ENCODE results near the gene SCAMP3. TPM values are rescaled to one million over a fixed set of nuclear protein-coding genes. Genes with fewer than 3 reads are reported as not detected.
A peak's percentile ranks its signal among the peaks of the same experiment; 100 is the strongest.

Gene SCAMP3
- total and polyA plus RNA-seq, 2 donors from 2014 or later, result 66.7 to 89.1 TPM

DNA sequence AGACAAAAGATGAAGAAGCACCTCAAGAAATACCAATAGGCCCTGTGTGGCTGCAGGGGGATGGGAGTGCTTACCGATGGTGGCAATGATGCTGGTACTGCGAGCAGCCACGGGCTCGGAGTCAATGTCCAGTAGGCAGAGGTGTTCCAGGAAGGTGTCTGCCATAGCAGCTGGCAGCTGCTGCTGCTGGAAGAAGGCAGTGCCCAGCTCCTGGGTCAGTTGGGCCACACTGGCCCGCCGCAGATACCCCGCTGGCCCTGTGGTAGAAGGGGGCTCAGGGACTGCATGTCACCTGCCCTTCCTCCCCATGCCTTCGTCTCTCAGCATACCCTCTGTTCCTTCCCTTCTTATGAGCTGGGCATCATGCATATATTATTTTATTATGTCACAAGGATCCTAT lies 37.9 kb upstream of the SCAMP3 start:
- Histone ChIP-seq H3K27ac (ENCODE audit: low read depth in 2 of 2, low read length in 2 of 2) (no peak overlapping the region), H3K9me3 (ENCODE audit: control insufficient read depth in 2 of 3, insufficient read depth in 1 of 3, low read length in 3 of 3) (no peaks in the 10 kb centered on the region), H3K36me3 (ENCODE audit: control insufficient read depth in 2 of 3, insufficient read depth in 3 of 3, low read length in 3 of 3) (no peaks in the 10 kb centered on the region), H3K9ac (ENCODE audit: low read length in 3 of 3) (no peak overlapping the region), H3K4me1 (ENCODE audit: control insufficient read depth in 2 of 3, insufficient read depth in 2 of 3, low read depth in 1 of 3, low read length in 3 of 3) (no peaks in the 10 kb centered on the region), H3K27me3 (ENCODE audit: control insufficient read depth, insufficient read depth, low read length) (peaks cover 10% of the 10 kb centered on the region), H3K4me3 (ENCODE audit: low read length in 3 of 3) (peak overlapping the region in 2 of 3 donors; percentile 19 to 49)
- intact Hi-C loops (cut with DNase I), result no loop called here
- TF ChIP-seq, protein P1, sequence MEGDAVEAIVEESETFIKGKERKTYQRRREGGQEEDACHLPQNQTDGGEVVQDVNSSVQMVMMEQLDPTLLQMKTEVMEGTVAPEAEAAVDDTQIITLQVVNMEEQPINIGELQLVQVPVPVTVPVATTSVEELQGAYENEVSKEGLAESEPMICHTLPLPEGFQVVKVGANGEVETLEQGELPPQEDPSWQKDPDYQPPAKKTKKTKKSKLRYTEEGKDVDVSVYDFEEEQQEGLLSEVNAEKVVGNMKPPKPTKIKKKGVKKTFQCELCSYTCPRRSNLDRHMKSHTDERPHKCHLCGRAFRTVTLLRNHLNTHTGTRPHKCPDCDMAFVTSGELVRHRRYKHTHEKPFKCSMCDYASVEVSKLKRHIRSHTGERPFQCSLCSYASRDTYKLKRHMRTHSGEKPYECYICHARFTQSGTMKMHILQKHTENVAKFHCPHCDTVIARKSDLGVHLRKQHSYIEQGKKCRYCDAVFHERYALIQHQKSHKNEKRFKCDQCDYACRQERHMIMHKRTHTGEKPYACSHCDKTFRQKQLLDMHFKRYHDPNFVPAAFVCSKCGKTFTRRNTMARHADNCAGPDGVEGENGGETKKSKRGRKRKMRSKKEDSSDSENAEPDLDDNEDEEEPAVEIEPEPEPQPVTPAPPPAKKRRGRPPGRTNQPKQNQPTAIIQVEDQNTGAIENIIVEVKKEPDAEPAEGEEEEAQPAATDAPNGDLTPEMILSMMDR (IDR thresholded peaks at IDR 0.05; ENCODE audit: borderline replicate concordance, extremely low read depth, insufficient read depth), result no peak
- FAIRE-seq (no peak), DNase-seq (no peak)

DNA sequence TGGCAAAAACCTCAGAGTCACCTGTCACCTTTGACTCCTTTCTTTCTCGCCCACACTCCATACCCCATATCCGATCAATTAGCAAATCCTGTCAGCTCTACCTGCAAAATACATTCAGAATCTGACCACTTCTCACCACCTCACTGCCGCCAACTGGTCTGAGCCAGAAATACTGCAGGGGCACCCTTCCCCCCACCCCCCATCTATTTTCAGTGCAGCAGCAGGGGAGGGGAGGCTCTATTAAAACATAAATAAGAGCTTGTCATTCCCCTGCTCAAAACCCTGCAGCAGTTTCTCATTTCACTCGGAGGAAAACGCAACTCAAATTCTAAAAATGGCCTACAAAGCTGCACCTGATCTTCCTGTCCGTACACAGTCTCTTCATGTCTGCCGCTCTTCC lies 35.2 kb upstream of the SCAMP3 start:
- Histone ChIP-seq H3K36me3 (ENCODE audit: control insufficient read depth in 2 of 3, insufficient read depth in 3 of 3, low read length in 3 of 3) (no peaks in the 10 kb centered on the region), H3K4me1 (ENCODE audit: control insufficient read depth in 2 of 3, insufficient read depth in 2 of 3, low read depth in 1 of 3, low read length in 3 of 3) (no peaks in the 10 kb centered on the region), H3K9ac (ENCODE audit: low read length in 3 of 3) (no peak overlapping the region), H3K27me3 (ENCODE audit: control insufficient read depth, insufficient read depth, low read length) (peaks cover 19% of the 10 kb centered on the region), H3K4me3 (ENCODE audit: low read length in 3 of 3) (no peak overlapping the region), H3K9me3 (ENCODE audit: control insufficient read depth in 2 of 3, insufficient read depth in 1 of 3, low read length in 3 of 3) (no peaks in the 10 kb centered on the region), H3K27ac (ENCODE audit: low read depth in 2 of 2, low read length in 2 of 2) (no peak overlapping the region)
- TF ChIP-seq, protein P1 (IDR thresholded peaks at IDR 0.05; ENCODE audit: borderline replicate concordance, extremely low read depth, insufficient read depth), result no peak
- FAIRE-seq, result no peak
- intact Hi-C loops (cut with DNase I), result no loop called here
- peak in 1 of 5 donors; percentile 8 for DNase-seq

DNA sequence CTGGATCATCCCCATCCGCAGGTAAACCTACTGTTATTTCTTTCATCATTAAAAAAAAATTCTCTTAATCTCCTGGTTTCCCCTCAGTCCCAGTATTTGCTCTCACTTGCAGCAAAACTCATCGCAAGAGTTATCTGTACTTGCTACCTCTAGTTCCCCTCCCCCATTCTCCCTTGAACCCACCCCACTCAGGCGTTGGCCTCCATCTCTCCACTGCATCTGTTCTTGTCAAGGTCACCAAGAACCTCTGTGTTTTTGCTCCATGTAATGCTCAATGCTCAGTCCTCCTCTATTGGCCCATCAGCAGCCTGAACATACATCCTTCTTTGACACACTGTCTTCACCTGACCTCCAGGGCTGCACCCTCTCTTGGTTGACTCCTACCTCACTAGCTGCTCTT lies 34.5 kb upstream of the SCAMP3 start:
- H3K4me3 ChIP-seq (ENCODE audit: low read length in 3 of 3), result no peak overlapping the region
- H3K36me3 ChIP-seq (ENCODE audit: control insufficient read depth in 2 of 3, insufficient read depth in 3 of 3, low read length in 3 of 3), result no peaks in the 10 kb centered on the region
- no peaks in the 10 kb centered on the region for H3K4me1 ChIP-seq (ENCODE audit: control insufficient read depth in 2 of 3, insufficient read depth in 2 of 3, low read depth in 1 of 3, low read length in 3 of 3)
- no peak overlapping the region for H3K27ac ChIP-seq (ENCODE audit: low read depth in 2 of 2, low read length in 2 of 2)
- H3K27me3 ChIP-seq (ENCODE audit: control insufficient read depth, insufficient read depth, low read length), result peaks cover 19% of the 10 kb centered on the region
- FAIRE-seq (no peak), DNase-seq (no peak)
- TF ChIP-seq, protein P1 (IDR thresholded peaks at IDR 0.05; ENCODE audit: borderline replicate concordance, extremely low read depth, insufficient read depth), result no peak
- intact Hi-C loops (cut with DNase I), result no loop called here
- H3K9ac ChIP-seq (ENCODE audit: low read length in 3 of 3), result no peak overlapping the region
- no peaks in the 10 kb centered on the region for H3K9me3 ChIP-seq (ENCODE audit: control insufficient read depth in 2 of 3, insufficient read depth in 1 of 3, low read length in 3 of 3)

DNA sequence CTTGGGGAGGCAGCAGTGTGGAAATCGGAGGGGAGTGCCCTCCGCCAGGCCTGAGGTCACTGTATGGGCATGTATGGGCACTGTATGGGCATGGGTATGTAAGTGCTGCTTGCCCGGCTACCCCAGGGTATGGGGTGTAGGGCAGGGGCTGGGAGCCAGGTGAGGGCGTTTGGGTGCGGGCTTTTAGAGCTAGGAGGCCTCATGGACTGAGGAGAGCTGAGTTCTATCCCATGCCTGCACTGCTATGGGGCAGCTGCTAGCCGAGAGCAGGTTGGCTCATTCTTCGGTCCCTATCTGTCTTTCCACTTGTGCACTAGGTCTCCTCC lies 33.7 kb upstream of the SCAMP3 start:
- Histone ChIP-seq H3K4me3 (ENCODE audit: low read length in 3 of 3) (no peak overlapping the region), H3K36me3 (ENCODE audit: control insufficient read depth in 2 of 3, insufficient read depth in 3 of 3, low read length in 3 of 3) (no peaks in the 10 kb centered on the region), H3K27ac (ENCODE audit: low read depth in 2 of 2, low read length in 2 of 2) (no peak overlapping the region), H3K9me3 (ENCODE audit: control insufficient read depth in 2 of 3, insufficient read depth in 1 of 3, low read length in 3 of 3) (no peaks in the 10 kb centered on the region), H3K4me1 (ENCODE audit: control insufficient read depth in 2 of 3, insufficient read depth in 2 of 3, low read depth in 1 of 3, low read length in 3 of 3) (no peaks in the 10 kb centered on the region), H3K9ac (ENCODE audit: low read length in 3 of 3) (no peak overlapping the region), H3K27me3 (ENCODE audit: control insufficient read depth, insufficient read depth, low read length) (peaks cover 19% of the 10 kb centered on the region)
- TF ChIP-seq, protein P1 (IDR thresholded peaks at IDR 0.05; ENCODE audit: borderline replicate concordance, extremely low read depth, insufficient read depth), result no peak
- FAIRE-seq (no peak), DNase-seq (no peak)
- intact Hi-C loops (cut with DNase I), result no loop called here
